Measurements from ENCODE around the gene XPO4.

DNA sequence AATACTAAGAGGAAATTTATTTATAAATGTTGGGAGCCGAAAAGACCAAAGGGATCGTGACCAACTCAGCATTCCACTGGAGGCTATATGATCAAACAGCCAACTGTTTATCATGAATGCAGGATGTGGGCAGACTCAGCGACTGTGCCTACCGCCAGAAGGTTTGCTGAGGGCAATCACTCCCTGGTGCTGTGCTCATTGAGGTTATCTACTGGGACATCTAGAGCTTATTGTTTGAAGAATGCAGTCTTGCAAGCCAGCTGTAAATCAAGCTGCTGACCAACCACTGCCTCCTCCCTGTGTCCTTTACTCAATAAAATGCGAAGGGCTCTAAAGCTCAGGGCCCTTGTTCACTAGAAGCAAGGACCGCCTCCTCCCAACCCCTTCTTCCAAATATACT, 8.5 kb upstream of the XPO4 start:
- TF ChIP-seq, protein P1, sequence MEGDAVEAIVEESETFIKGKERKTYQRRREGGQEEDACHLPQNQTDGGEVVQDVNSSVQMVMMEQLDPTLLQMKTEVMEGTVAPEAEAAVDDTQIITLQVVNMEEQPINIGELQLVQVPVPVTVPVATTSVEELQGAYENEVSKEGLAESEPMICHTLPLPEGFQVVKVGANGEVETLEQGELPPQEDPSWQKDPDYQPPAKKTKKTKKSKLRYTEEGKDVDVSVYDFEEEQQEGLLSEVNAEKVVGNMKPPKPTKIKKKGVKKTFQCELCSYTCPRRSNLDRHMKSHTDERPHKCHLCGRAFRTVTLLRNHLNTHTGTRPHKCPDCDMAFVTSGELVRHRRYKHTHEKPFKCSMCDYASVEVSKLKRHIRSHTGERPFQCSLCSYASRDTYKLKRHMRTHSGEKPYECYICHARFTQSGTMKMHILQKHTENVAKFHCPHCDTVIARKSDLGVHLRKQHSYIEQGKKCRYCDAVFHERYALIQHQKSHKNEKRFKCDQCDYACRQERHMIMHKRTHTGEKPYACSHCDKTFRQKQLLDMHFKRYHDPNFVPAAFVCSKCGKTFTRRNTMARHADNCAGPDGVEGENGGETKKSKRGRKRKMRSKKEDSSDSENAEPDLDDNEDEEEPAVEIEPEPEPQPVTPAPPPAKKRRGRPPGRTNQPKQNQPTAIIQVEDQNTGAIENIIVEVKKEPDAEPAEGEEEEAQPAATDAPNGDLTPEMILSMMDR (IDR thresholded peaks at IDR 0.05) = no peak
- TF ChIP-seq POLR2A (IDR thresholded peaks at IDR 0.05) = no peak
